GM23338 (cell line): ENCODE measurements around the gene FOXN1. TPM values are rescaled to one million over a fixed set of nuclear protein-coding genes. Genes with fewer than 3 reads are reported as not detected.

Source experiments
- ATAC-seq: fragments of 200-7000 bp; cut with Tn5 transposase; 3 replicates; pipeline ENCODE4 v1.9.1; 2020
- DNase-seq: peaks from one replicate; pipeline ENCODE4 v3.0.0-alpha.2; 2015; ENCODE audit warnings: low spot score
- H2AFZ ChIP-seq: fragments of 200-600 bp; sonication (generic); 2 replicates; pipeline ENCODE4 v1.8.0; 2016; ENCODE audit warnings: antibody characterized with exemption, mild to moderate bottlenecking, moderate library complexity
- H3F3A ChIP-seq: fragments of 200-600 bp; sonication (generic); replicated peaks from 2 replicates; pipeline ENCODE4 v1.8.0; 2017; ENCODE audit warnings: antibody characterized with exemption, mixed run types, low read depth
- H3K27ac ChIP-seq: fragments of 200-600 bp; sonication (generic); 2 replicates; pipeline ENCODE4 v1.6.1; 2016; ENCODE audit warnings: low read depth
- H3K27me3 ChIP-seq: fragments of 200-600 bp; sonication (generic); 2 replicates; pipeline ENCODE4 v1.8.0; 2016; ENCODE audit warnings: mild to moderate bottlenecking, mixed run types, moderate library complexity; ENCODE audit not compliant: insufficient read depth
- H3K36me3 ChIP-seq: fragments of 200-600 bp; sonication (generic); 2 replicates; pipeline ENCODE4 v1.8.0; 2016; ENCODE audit warnings: mild to moderate bottlenecking; ENCODE audit not compliant: insufficient read depth
- H3K4me1 ChIP-seq: fragments of 200-600 bp; sonication (generic); 2 replicates; pipeline ENCODE4 v1.8.0; 2016; ENCODE audit warnings: mild to moderate bottlenecking, moderate library complexity; ENCODE audit not compliant: insufficient read depth
- H3K4me2 ChIP-seq: fragments of 200-600 bp; sonication (generic); 2 replicates; pipeline ENCODE4 v1.7.1; 2017; ENCODE audit warnings: mixed run types
- H3K4me3 ChIP-seq: fragments of 200-600 bp; sonication (generic); 2 replicates; pipeline ENCODE4 v1.6.1; 2016; ENCODE audit warnings: mixed run types
- H3K79me2 ChIP-seq: fragments of 200-600 bp; sonication (generic); replicated peaks from 2 replicates; pipeline ENCODE4 v1.8.0; 2017; ENCODE audit warnings: mild to moderate bottlenecking; ENCODE audit not compliant: insufficient read depth
- H3K9me2 ChIP-seq: fragments of 200-600 bp; sonication (generic); 2 replicates; pipeline ENCODE4 v1.8.0; 2017; ENCODE audit not compliant: insufficient read depth
- H4K20me1 ChIP-seq: fragments of 200-600 bp; sonication (generic); replicated peaks from 2 replicates; pipeline ENCODE4 v1.8.0; 2017; ENCODE audit warnings: mild to moderate bottlenecking; ENCODE audit not compliant: insufficient read depth
- H3K27ac Mint-ChIP-seq: 2 replicates; pipeline ENCODE4 v1.8.0; 2020; ENCODE audit warnings: inconsistent platforms, mild to moderate bottlenecking, moderate library complexity, mixed read lengths
- H3K27me3 Mint-ChIP-seq: 3 replicates; pipeline ENCODE4 v1.8.0; 2022; ENCODE audit warnings: low read depth, mild to moderate bottlenecking, moderate library complexity, mixed read lengths, inconsistent platforms; ENCODE audit not compliant: insufficient read depth, poor library complexity
- H3K36me3 Mint-ChIP-seq: 3 replicates; pipeline ENCODE4 v1.8.0; 2021; ENCODE audit warnings: low read depth, mild to moderate bottlenecking, inconsistent platforms, moderate library complexity, mixed read lengths
- H3K4me1 Mint-ChIP-seq: 3 replicates; pipeline ENCODE4 v1.8.0; 2020; ENCODE audit warnings: mild to moderate bottlenecking, inconsistent platforms, mixed read lengths
- H3K4me3 Mint-ChIP-seq: 3 replicates; pipeline ENCODE4 v1.8.0; 2021; ENCODE audit warnings: moderate library complexity, mild to moderate bottlenecking, inconsistent platforms, mixed read lengths
- H3K9me3 Mint-ChIP-seq: 3 replicates; pipeline ENCODE4 v1.8.0; 2020; ENCODE audit warnings: moderate library complexity, mild to moderate bottlenecking, inconsistent platforms, mixed read lengths
- CREB1 ChIP-seq: fragments of 250-450 bp; sonication (Bioruptor Pico); IDR thresholded peaks from 2 replicates; pipeline ENCODE4 v1.5.0; 2020; ENCODE audit warnings: low read depth, mild to moderate bottlenecking, moderate library complexity
- JUNB ChIP-seq: IDR thresholded peaks from one replicate; pipeline ENCODE4 v1.6.1; 2016; ENCODE audit warnings: antibody characterized with exemption; ENCODE audit not compliant: unreplicated experiment
- NANOG ChIP-seq: IDR thresholded peaks from 2 replicates; pipeline ENCODE4 v1.6.1; 2016; ENCODE audit warnings: antibody characterized with exemption, borderline replicate concordance
- POLR2AphosphoS5 ChIP-seq: IDR thresholded peaks from 2 replicates; pipeline ENCODE4 v1.6.1; 2016; ENCODE audit warnings: antibody characterized with exemption, low read depth
- ZNF331 ChIP-seq: fragments of 250-450 bp; sonication (Bioruptor Pico); IDR thresholded peaks from 2 replicates; pipeline ENCODE4 v1.5.0; 2020; ENCODE audit warnings: low read depth, mild to moderate bottlenecking, moderate library complexity
- polyA plus RNA-seq: library from polyadenylated mRNA; unstranded; fragments of >200 nt; fragmentation: Nextera tagmentation; extraction: Ambion mirVana; gene quantifications from 2 replicates; pipeline ENCODE4 v1.2.1, GENCODE V29; 2016
- total RNA-seq: library from RNA; depleted of rRNA; stranded (reverse); fragments of >200 nt; shearing (Covaris generic); gene quantifications from 2 replicates; pipeline ENCODE4 v1.2.3, GENCODE V29; 2014
- TF ChIP-seq, protein P1 (sequence below): fragments of 250-450 bp; sonication (Bioruptor Pico); IDR thresholded peaks from 2 replicates; pipeline ENCODE4 v1.5.0; 2020; ENCODE audit warnings: mild to moderate bottlenecking, moderate library complexity
- TF ChIP-seq, protein P2 (sequence below): IDR thresholded peaks from 2 replicates; pipeline ENCODE4 v1.6.1; 2016; ENCODE audit warnings: antibody characterized with exemption

The FOXN1 gene
- total and polyA plus RNA-seq, 2 experiments from 2014 or later, result not detected

DNA sequence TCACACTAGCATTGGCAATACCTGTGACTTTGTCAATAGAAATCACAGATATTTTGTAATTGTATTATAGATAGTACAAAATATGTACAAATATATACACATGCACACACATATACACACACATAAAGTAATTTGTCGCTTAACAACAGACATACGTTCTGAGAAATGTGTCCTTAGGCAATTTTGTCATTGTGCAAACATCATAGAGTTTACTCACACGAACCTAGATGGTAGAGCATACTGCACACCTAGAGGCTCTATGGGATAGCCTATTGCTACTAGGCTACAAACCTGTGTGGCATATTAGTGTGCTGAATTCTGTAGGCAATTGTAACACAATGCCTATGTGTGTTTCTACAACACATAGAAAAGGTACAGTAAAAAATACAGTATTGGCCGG is 35.3 kb downstream of the FOXN1 start (continued):
- TF ChIP-seq, protein P1, sequence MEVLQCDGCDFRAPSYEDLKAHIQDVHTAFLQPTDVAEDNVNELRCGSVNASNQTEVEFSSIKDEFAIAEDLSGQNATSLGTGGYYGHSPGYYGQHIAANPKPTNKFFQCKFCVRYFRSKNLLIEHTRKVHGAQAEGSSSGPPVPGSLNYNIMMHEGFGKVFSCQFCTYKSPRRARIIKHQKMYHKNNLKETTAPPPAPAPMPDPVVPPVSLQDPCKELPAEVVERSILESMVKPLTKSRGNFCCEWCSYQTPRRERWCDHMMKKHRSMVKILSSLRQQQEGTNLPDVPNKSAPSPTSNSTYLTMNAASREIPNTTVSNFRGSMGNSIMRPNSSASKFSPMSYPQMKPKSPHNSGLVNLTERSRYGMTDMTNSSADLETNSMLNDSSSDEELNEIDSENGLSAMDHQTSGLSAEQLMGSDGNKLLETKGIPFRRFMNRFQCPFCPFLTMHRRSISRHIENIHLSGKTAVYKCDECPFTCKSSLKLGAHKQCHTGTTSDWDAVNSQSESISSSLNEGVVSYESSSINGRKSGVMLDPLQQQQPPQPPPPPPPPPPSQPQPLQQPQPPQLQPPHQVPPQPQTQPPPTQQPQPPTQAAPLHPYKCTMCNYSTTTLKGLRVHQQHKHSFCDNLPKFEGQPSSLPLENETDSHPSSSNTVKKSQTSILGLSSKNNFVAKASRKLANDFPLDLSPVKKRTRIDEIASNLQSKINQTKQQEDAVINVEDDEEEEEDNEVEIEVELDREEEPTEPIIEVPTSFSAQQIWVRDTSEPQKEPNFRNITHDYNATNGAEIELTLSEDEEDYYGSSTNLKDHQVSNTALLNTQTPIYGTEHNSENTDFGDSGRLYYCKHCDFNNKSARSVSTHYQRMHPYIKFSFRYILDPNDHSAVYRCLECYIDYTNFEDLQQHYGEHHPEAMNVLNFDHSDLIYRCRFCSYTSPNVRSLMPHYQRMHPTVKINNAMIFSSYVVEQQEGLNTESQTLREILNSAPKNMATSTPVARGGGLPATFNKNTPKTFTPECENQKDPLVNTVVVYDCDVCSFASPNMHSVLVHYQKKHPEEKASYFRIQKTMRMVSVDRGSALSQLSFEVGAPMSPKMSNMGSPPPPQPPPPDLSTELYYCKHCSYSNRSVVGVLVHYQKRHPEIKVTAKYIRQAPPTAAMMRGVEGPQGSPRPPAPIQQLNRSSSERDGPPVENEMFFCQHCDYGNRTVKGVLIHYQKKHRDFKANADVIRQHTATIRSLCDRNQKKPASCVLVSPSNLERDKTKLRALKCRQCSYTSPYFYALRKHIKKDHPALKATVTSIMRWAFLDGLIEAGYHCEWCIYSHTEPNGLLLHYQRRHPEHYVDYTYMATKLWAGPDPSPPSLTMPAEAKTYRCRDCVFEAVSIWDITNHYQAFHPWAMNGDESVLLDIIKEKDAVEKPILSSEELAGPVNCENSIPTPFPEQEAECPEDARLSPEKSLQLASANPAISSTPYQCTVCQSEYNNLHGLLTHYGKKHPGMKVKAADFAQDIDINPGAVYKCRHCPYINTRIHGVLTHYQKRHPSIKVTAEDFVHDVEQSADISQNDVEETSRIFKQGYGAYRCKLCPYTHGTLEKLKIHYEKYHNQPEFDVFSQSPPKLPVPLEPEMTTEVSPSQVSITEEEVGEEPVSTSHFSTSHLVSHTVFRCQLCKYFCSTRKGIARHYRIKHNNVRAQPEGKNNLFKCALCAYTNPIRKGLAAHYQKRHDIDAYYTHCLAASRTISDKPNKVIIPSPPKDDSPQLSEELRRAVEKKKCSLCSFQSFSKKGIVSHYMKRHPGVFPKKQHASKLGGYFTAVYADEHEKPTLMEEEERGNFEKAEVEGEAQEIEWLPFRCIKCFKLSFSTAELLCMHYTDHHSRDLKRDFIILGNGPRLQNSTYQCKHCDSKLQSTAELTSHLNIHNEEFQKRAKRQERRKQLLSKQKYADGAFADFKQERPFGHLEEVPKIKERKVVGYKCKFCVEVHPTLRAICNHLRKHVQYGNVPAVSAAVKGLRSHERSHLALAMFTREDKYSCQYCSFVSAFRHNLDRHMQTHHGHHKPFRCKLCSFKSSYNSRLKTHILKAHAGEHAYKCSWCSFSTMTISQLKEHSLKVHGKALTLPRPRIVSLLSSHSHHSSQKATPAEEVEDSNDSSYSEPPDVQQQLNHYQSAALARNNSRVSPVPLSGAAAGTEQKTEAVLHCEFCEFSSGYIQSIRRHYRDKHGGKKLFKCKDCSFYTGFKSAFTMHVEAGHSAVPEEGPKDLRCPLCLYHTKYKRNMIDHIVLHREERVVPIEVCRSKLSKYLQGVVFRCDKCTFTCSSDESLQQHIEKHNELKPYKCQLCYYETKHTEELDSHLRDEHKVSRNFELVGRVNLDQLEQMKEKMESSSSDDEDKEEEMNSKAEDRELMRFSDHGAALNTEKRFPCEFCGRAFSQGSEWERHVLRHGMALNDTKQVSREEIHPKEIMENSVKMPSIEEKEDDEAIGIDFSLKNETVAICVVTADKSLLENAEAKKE (CRISPR knock-in tag), result no peak

DNA sequence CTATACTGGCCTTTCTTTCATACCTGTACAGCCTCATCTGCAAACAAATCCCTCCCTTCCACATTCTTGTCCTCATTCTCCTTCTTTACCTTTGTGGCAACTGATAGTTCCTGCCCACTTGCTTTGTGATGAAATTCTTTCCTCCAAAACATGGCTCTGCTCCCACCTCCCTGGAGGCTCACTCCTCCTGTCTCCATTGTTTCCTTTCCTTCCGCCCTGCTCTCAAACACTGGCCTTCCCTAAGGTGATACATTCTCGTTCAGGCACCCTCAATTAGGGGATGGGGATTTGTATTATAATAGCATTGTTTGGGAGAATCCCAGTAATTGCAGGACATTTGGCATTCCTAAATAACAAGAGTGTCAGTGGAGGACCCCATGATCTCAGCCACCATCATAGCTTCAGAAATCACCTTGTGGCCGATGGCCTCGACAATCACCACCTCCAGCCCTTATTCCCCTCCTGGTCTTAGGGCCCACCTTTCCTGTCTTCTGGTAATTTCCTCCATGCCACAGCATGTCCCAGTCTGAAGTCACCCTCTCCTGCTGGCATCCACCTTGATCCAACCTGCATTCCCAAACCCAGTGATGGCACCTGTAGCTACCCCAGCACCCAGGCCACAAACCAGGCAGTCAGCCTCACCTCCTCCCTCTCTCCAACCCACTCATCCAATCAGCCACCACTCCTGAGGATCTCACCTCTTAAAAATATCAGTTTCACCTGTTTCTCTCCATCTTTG is 38.4 kb downstream of the FOXN1 start:
- no peak overlapping the region for H3K27ac Mint-ChIP-seq
- H3K4me3 ChIP-seq, result no peak overlapping the region
- no peaks in the 10 kb centered on the region for H3K27me3 ChIP-seq
- H3K79me2 ChIP-seq, result no peaks in the 10 kb centered on the region
- no peaks in the 10 kb centered on the region for H4K20me1 ChIP-seq
- no peaks in the 10 kb centered on the region for H3K9me2 ChIP-seq
- 0 out of 2 replicates have a peak overlapping the region, but pooled peaks have one; percentile 72 for H2AFZ ChIP-seq
- ATAC-seq (0 out of 3 replicates have a peak, but pooled peaks have one; percentile 7), DNase-seq (peak; percentile 46)
- H3K9me3 Mint-ChIP-seq, result no peaks in the 10 kb centered on the region
- H3K4me3 Mint-ChIP-seq, result no peak overlapping the region; the same call in 2 of the 3 replicates
- H3K4me2 ChIP-seq, result 0 out of 2 replicates have a peak overlapping the region, but pooled peaks have one; percentile 15
- 0 out of 2 replicates have a peak overlapping the region, but pooled peaks have one; percentile 0 for H3K27ac ChIP-seq
- H3F3A ChIP-seq, result no peaks in the 10 kb centered on the region
- H3K4me1 ChIP-seq, result peaks cover 9% of the 10 kb centered on the region
- peaks cover 11% of the 10 kb centered on the region for H3K27me3 Mint-ChIP-seq
- no peaks in the 10 kb centered on the region; the same call in 2 of the 3 replicates for H3K36me3 Mint-ChIP-seq
- H3K4me1 Mint-ChIP-seq, result peaks cover 20% of the 10 kb centered on the region
- no peaks in the 10 kb centered on the region for H3K36me3 ChIP-seq
- TF ChIP-seq, protein P2, sequence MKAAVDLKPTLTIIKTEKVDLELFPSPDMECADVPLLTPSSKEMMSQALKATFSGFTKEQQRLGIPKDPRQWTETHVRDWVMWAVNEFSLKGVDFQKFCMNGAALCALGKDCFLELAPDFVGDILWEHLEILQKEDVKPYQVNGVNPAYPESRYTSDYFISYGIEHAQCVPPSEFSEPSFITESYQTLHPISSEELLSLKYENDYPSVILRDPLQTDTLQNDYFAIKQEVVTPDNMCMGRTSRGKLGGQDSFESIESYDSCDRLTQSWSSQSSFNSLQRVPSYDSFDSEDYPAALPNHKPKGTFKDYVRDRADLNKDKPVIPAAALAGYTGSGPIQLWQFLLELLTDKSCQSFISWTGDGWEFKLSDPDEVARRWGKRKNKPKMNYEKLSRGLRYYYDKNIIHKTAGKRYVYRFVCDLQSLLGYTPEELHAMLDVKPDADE, result no peak
- TF ChIP-seq, protein P1 (CRISPR knock-in tag), result no peak
- TF ChIP-seq NANOG (no peak), POLR2AphosphoS5 (no peak), JUNB (no peak), CREB1 (CRISPR knock-in tag) (no peak), ZNF331 (no peak)
